GM10248 (cell line): ENCODE measurements around the gene MLH1.

Experiments used
- CTCF ChIA-PET: fragments of 300-600 bp; sonication (Branson Sonifier 250); formaldehyde crosslinking; extraction: SDS; loops from one replicate; lab custom pipeline; 2021; ENCODE audit warnings: antibody characterized with exemption; lab: Yijun Ruan, JAX
- POLR2A ChIA-PET: fragments of 350-650 bp; sonication (Branson Sonifier 250); formaldehyde crosslinking; extraction: SDS; loops from one replicate; lab custom pipeline; 2020; ENCODE audit warnings: antibody characterized with exemption; lab: Yijun Ruan, JAX
- DNase-seq: peaks from one replicate; pipeline ENCODE4 v3.0.0; 2012; ENCODE audit errors: extremely low spot score
- TF ChIP-seq, protein P1 (sequence below): IDR thresholded peaks from 2 replicates; pipeline ENCODE4 v1.5.1; 2012; ENCODE audit warnings: mild to moderate bottlenecking, low read depth; ENCODE audit errors: extremely low read depth, missing control alignments, control extremely low read depth

The MLH1 gene

DNA sequence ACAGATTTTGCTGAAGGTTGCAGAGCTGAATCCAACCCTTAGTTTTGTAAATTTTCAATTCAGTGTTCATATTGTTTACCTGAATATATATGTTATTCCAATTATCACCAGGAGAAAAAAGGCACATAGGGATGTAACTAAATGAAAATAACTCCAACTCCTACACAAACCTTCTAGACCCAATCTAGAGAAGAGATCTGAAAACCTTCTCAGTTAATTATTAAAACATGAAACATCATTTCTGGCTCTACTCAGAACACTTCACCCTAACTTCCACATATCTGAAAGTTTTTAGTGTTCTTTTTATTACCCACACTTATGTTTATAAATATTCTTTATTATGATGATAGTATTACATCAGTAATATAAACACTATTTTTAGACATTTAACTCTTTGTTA, 104.5 kb downstream of the MLH1 start:
- TF ChIP-seq, protein P1, sequence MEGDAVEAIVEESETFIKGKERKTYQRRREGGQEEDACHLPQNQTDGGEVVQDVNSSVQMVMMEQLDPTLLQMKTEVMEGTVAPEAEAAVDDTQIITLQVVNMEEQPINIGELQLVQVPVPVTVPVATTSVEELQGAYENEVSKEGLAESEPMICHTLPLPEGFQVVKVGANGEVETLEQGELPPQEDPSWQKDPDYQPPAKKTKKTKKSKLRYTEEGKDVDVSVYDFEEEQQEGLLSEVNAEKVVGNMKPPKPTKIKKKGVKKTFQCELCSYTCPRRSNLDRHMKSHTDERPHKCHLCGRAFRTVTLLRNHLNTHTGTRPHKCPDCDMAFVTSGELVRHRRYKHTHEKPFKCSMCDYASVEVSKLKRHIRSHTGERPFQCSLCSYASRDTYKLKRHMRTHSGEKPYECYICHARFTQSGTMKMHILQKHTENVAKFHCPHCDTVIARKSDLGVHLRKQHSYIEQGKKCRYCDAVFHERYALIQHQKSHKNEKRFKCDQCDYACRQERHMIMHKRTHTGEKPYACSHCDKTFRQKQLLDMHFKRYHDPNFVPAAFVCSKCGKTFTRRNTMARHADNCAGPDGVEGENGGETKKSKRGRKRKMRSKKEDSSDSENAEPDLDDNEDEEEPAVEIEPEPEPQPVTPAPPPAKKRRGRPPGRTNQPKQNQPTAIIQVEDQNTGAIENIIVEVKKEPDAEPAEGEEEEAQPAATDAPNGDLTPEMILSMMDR, result no peak
- ChIA-PET CTCF (interaction anchor here (0.9 to 1.0 kb wide), 2 partner anchors 9 to 47 kb away, joined by 3 to 7 read pairs; no protein-coding TSS in a partner anchor), POLR2A (no interaction called here)
- no peak for DNase-seq

DNA sequence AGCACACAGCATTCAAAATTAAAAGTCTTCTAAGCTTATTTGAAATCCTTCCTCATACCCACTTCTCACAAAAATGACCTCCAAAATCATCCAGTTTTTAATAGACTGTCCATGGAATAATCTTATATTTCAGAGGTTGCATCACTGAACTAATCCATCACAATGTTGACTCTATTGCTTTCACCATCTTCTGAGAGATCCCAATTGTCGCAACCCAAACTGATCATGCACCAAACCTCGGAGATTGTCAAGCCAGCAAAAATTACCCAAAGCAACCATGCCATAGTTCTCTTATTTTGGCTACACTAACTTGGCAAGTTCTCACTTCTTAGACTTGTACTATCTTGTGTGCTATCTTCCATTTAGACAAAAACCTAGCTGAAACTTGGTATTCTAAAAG, 105.6 kb downstream of the MLH1 start:
- ChIA-PET POLR2A (no interaction called here), CTCF (interaction anchor here (1.4 kb wide), 2 partner anchors 8 to 14 kb away, joined by 3 read pairs; no protein-coding TSS in a partner anchor)
- no peak for DNase-seq
- TF ChIP-seq, protein P1, result no peak

DNA sequence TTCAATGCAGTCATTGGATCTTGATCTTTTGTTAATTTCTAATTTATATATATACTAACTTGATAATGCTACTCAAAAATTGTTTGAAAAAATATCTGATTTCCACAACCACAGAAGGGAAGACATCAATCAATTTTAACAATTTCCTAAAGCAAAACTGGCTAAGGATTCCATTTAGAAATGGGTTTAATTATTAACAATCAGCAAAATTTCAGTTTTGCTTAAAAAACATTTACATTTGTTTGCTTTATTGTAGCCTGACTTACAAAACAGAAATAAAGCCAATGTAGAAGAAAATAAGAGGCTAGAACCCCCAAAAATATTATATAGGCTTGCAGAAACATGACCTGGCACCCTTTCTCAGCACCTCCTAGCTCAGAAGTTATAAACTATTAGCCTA, 106.2 kb downstream of the MLH1 start:
- TF ChIP-seq, protein P1, result no peak
- no peak for DNase-seq
- POLR2A ChIA-PET, result no interaction called here
- CTCF ChIA-PET, result interaction anchor here (1.4 kb wide), 2 partner anchors 8 to 15 kb away, joined by 3 read pairs; no protein-coding TSS in a partner anchor

DNA sequence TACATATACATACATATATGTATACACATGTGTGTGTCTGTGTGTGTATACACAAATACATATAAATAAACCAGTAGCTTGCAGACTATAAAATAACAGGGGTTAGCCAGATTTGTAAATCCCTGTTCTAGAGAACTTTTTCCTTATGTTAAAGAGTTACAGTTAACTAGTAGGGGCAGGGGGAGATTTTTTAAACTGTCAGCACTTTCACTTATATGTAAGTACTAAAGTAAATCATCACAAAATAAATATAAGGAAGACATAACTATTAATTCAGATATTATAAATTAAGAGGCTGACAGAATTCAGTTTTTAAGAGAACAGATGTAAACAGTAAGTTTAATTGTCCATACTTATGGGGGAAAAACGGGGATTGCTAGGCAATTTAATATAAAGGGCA, 107.1 kb downstream of the MLH1 start:
- CTCF ChIA-PET, result no interaction called here
- POLR2A ChIA-PET, result no interaction called here
- TF ChIP-seq, protein P1, result no peak
- DNase-seq, result no peak
